IMR-90 (cell line): ENCODE measurements around the gene EML4. TPM values are rescaled to one million over a fixed set of nuclear protein-coding genes. Genes with fewer than 3 reads are reported as not detected.
A peak's percentile ranks its signal among the peaks of the same experiment; 100 is the strongest.

Experiments used
- ATAC-seq: fragments of 200-7000 bp; cut with Tn5 transposase; 2 replicates; pipeline ENCODE4 v1.9.1; 2020; ENCODE audit warnings: low read depth, mild to moderate bottlenecking, moderate library complexity
- BruUV-seq: library from RNA; stranded (reverse); fragments of 400-500 nt; replicated peaks from 2 replicates; lab custom pipeline; 2021; lab: Mats Ljungman, UMichigan
- CTCF ChIA-PET: fragments of 300-600 bp; formaldehyde crosslinking; extraction: SDS; loops from one replicate; lab custom pipeline; 2021; ENCODE audit warnings: antibody characterized with exemption; lab: Yijun Ruan, JAX
- POLR2A ChIA-PET: fragments of 300-600 bp; sonication (Branson Sonifier 250); formaldehyde crosslinking; loops from one replicate; lab custom pipeline; 2022; ENCODE audit warnings: antibody characterized with exemption; ENCODE audit not compliant: unreplicated experiment; lab: Charles Lee
- DNase-seq: peaks from one replicate; pipeline ENCODE4 v3.0.0; 2013
- H2AFZ ChIP-seq: replicated peaks from 2 replicates; pipeline ENCODE3; 2013; ENCODE audit warnings: low read length, mild to moderate bottlenecking; ENCODE audit not compliant: poor library complexity
- H2AK5ac ChIP-seq: 2 replicates; pipeline ENCODE4 v1.6.1; 2013; ENCODE audit warnings: low read depth, low read length, inconsistent platforms
- H2AK9ac ChIP-seq: replicated peaks from 2 replicates; pipeline ENCODE3; 2013; ENCODE audit warnings: mild to moderate bottlenecking, low read depth, low read length, moderate library complexity; ENCODE audit not compliant: poor library complexity
- H2BK120ac ChIP-seq: 2 replicates; pipeline ENCODE4 v1.6.1; 2013; ENCODE audit warnings: low read depth, low read length, inconsistent platforms
- H2BK15ac ChIP-seq: 3 replicates; pipeline ENCODE4 v1.6.1; 2013; ENCODE audit warnings: low read depth, low read length, inconsistent platforms
- H2BK20ac ChIP-seq: 2 replicates; pipeline ENCODE4 v1.6.1; 2013; ENCODE audit warnings: low read depth, mild to moderate bottlenecking, inconsistent platforms, low read length, moderate library complexity
- H2BK5ac ChIP-seq: 2 replicates; pipeline ENCODE4 v1.6.1; 2013; ENCODE audit warnings: mild to moderate bottlenecking, low read depth, low read length, inconsistent platforms; ENCODE audit not compliant: poor library complexity, severe bottlenecking
- H3K14ac ChIP-seq: replicated peaks from 2 replicates; pipeline ENCODE4 v1.6.1; 2013; ENCODE audit warnings: low read depth, low read length, inconsistent platforms
- H3K18ac ChIP-seq: 2 replicates; pipeline ENCODE4 v1.6.1; 2013; ENCODE audit warnings: low read depth, low read length, control low read depth
- H3K23ac ChIP-seq: 2 replicates; pipeline ENCODE4 v1.6.1; 2013; ENCODE audit warnings: low read depth, low read length, inconsistent platforms
- H3K27ac ChIP-seq: 2 replicates; pipeline ENCODE4 v1.5.1; 2013; ENCODE audit warnings: mild to moderate bottlenecking, control low read depth, low read length; ENCODE audit not compliant: insufficient read depth
- H3K27me3 ChIP-seq: 2 replicates; pipeline ENCODE4 v1.6.1; 2013; ENCODE audit warnings: low read length; ENCODE audit not compliant: control insufficient read depth, insufficient read depth
- H3K36me3 ChIP-seq: 2 replicates; pipeline ENCODE4 v1.6.1; 2013; ENCODE audit warnings: low read length, mixed read lengths; ENCODE audit not compliant: control insufficient read depth, insufficient read depth
- H3K4ac ChIP-seq: 2 replicates; pipeline ENCODE4 v1.6.1; 2013; ENCODE audit warnings: low read depth, low read length, inconsistent platforms
- H3K4me1 ChIP-seq: 2 replicates; pipeline ENCODE4 v1.6.1; 2013; ENCODE audit warnings: low read length, mixed read lengths; ENCODE audit not compliant: control insufficient read depth, insufficient read depth
- H3K4me2 ChIP-seq: 2 replicates; pipeline ENCODE4 v1.6.1; 2013; ENCODE audit warnings: low read depth, mild to moderate bottlenecking, control low read depth, low read length, moderate library complexity
- H3K4me3 ChIP-seq: 2 replicates; pipeline ENCODE4 v1.5.1; 2013; ENCODE audit warnings: low read depth, mild to moderate bottlenecking, control low read depth, low read length, moderate library complexity; ENCODE audit not compliant: insufficient read depth
- H3K56ac ChIP-seq: 2 replicates; pipeline ENCODE4 v1.6.1; 2013; ENCODE audit warnings: low read length, inconsistent platforms; ENCODE audit not compliant: insufficient read depth; ENCODE audit errors: extremely low read depth
- H3K79me1 ChIP-seq, 2 experiments: 2 replicates each; pipeline ENCODE4 v1.6.1; 2013; ENCODE audit warnings: low read length in 2 of 2, inconsistent platforms in 1 of 2, low read depth in 1 of 2
- H3K9ac ChIP-seq: 2 replicates; pipeline ENCODE4 v1.6.1; 2013; ENCODE audit warnings: low read depth, low read length, control low read depth
- H3K9me1 ChIP-seq: 2 replicates; pipeline ENCODE4 v1.6.1; 2013; ENCODE audit warnings: low read length, inconsistent platforms; ENCODE audit not compliant: insufficient read depth
- H3K9me3 ChIP-seq: 2 replicates; pipeline ENCODE4 v1.6.1; 2013; ENCODE audit warnings: low read length; ENCODE audit not compliant: control insufficient read depth, insufficient read depth
- H4K20me1 ChIP-seq: 2 replicates; pipeline ENCODE4 v1.6.1; 2013; ENCODE audit warnings: low read length, inconsistent platforms; ENCODE audit not compliant: insufficient read depth
- H4K5ac ChIP-seq: 2 replicates; pipeline ENCODE4 v1.6.1; 2013; ENCODE audit warnings: mild to moderate bottlenecking, low read depth, low read length, control low read depth
- H4K8ac ChIP-seq, 2 experiments: 2 replicates each; pipeline ENCODE4 v1.6.1; 2013; ENCODE audit warnings: low read depth in 2 of 2, low read length in 2 of 2, control low read depth in 1 of 2, inconsistent platforms in 1 of 2
- H4K91ac ChIP-seq: 2 replicates; pipeline ENCODE4 v1.6.1; 2013; ENCODE audit warnings: low read depth, low read length, inconsistent platforms; ENCODE audit not compliant: insufficient read depth
- CEBPB ChIP-seq: IDR thresholded peaks from 2 replicates; pipeline ENCODE4 v1.6.1; 2012; ENCODE audit warnings: low read depth, low read length, improper control_type of control experiment
- CHD1 ChIP-seq: IDR thresholded peaks from 2 replicates; pipeline ENCODE4 v1.6.1; 2012; ENCODE audit warnings: low read depth, low read length, improper control_type of control experiment
- FOS ChIP-seq: fragments of 150-350 bp; IDR thresholded peaks from 2 replicates; pipeline ENCODE4 v1.6.1; 2016; ENCODE audit warnings: low read depth, low read length
- MAZ ChIP-seq: IDR thresholded peaks from 2 replicates; pipeline ENCODE4 v1.6.1; 2012; ENCODE audit warnings: low read depth, mild to moderate bottlenecking, low read length, improper control_type of control experiment, moderate library complexity, borderline replicate concordance
- MXI1 ChIP-seq: IDR thresholded peaks from 2 replicates; pipeline ENCODE4 v1.6.1; 2012; ENCODE audit warnings: low read depth, mild to moderate bottlenecking, low read length, moderate library complexity, borderline replicate concordance
- POLR2A ChIP-seq: IDR thresholded peaks from 2 replicates; pipeline ENCODE4 v1.6.1; 2012; ENCODE audit warnings: mild to moderate bottlenecking, low read depth, low read length
- RAD21 ChIP-seq: IDR thresholded peaks from 2 replicates; pipeline ENCODE4 v1.6.1; 2012; ENCODE audit warnings: low read length, improper control_type of control experiment
- RFX5 ChIP-seq: IDR thresholded peaks from 2 replicates; pipeline ENCODE4 v1.8.0; 2012; ENCODE audit warnings: low read depth, mild to moderate bottlenecking, low read length, moderate library complexity
- SMC3 ChIP-seq: fragments of 150-350 bp; IDR thresholded peaks from 2 replicates; pipeline ENCODE4 v1.6.1; 2016; ENCODE audit warnings: low read depth, mild to moderate bottlenecking, antibody characterized with exemption, low read length, moderate library complexity
- WGBS, 2 experiments: methylation state at CpG; one replicate each; pipeline versions ENCODE4 v1.1.5 to v1.1.7; 2013; ENCODE audit warnings: missing lambda C conversion rate in 2 of 2; ENCODE audit not compliant: insufficient read length in 1 of 2; ENCODE audit errors: extremely low coverage in 2 of 2; 5-methylcytosine and 5-hydroxymethylcytosine counted together
- dilution Hi-C: fragments of 300-500 bp; cut with HindIII; formaldehyde crosslinking; loops from one replicate; pipeline ENCODE4 v1.14.3; 2018; ENCODE audit warnings: low sequenced_read_pairs; ENCODE audit not compliant: unreplicated experiment
- in situ Hi-C: fragments of 300-500 bp; cut with MboI; formaldehyde crosslinking; loops from 3 replicates; pipeline ENCODE4 v1.14.3; 2019; ENCODE audit warnings: low sequenced_read_pairs, inconsistent platforms, mixed read lengths
- intact Hi-C: fragments of 100-400 bp; cut with micrococcal nuclease; formaldehyde crosslinking; loops from 2 replicates; pipeline ENCODE4 v1.10.0; 2022
- polyA plus RNA-seq, 3 experiments: library from polyadenylated mRNA; depleted of rRNA; stranded (reverse); fragments of >200 nt; gene quantifications; 2 replicates each; pipeline ENCODE4 v1.2.3, GENCODE V29; 2012; ENCODE audit warnings: low replicate concordance in 1 of 3
- total RNA-seq: library from RNA; depleted of rRNA; stranded (reverse); fragments of >200 nt; gene quantifications from 2 replicates; pipeline ENCODE4 v1.2.3, GENCODE V29; 2012
- TF ChIP-seq, protein P1 (sequence below): fragments of 150-350 bp; IDR thresholded peaks from 2 replicates; pipeline ENCODE4 v1.6.1; 2017; ENCODE audit warnings: mild to moderate bottlenecking, antibody characterized with exemption, low read length, low read depth

The EML4 gene
- total and polyA plus RNA-seq, 2 of the 4 experiments (the other 2 are of a cell fraction): 29.7 to 73.7 TPM

DNA sequence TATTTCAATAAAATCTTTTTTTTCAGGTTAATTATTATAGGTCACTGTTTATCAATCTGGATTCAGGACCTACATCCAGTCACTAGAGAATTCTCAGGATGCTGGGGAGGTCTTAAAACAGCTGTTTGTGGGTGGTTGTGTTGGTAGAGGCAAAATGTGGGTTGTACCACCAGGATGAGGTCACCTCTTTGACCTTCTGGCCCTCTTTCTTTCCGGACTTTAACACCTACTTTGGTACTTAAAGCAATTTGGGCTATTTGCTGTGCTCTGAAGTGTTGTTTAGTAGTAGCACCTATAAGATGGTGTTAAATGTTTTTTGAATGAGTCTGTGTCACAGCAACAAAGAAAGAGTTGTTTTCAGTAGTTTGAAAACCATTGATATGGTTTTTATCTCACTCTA lies 14.6 kb downstream of the EML4 start:
- intact Hi-C loops (no loop called here), in situ Hi-C loops (no loop called here), dilution Hi-C loops (no loop called here)
- H2BK120ac ChIP-seq: no peak overlapping the region
- H3K27me3 ChIP-seq: no peaks in the 10 kb centered on the region
- no peak overlapping the region for H2BK15ac ChIP-seq
- H3K79me1 ChIP-seq: peaks cover 18 to 70% of the 10 kb centered on the region in 2 experiments
- H2BK5ac ChIP-seq: no peak overlapping the region
- H2AFZ ChIP-seq: no peak overlapping the region
- no peak overlapping the region for H3K4me2 ChIP-seq
- H2AK9ac ChIP-seq: no peak overlapping the region
- no peak overlapping the region for H4K91ac ChIP-seq
- peaks cover 15% of the 10 kb centered on the region for H3K4me1 ChIP-seq
- ChIA-PET POLR2A (no interaction called here), CTCF (interaction anchor here (0.6 kb wide), 1 partner anchor 163 kb away, joined by 4 read pairs; no protein-coding TSS in a partner anchor)
- no peak overlapping the region for H4K8ac ChIP-seq
- peaks cover 10% of the 10 kb centered on the region; the same call in 1 of the 2 replicates for H4K20me1 ChIP-seq
- H3K14ac ChIP-seq: 0 out of 2 replicates have a peak overlapping the region, but pooled peaks have one; percentile 37
- H3K23ac ChIP-seq: no peak overlapping the region
- H3K4ac ChIP-seq: no peak overlapping the region
- peaks cover 4% of the 10 kb centered on the region for H3K9me1 ChIP-seq
- no peak for TF ChIP-seq RAD21
- no peak for TF ChIP-seq RFX5
- TF ChIP-seq CEBPB: no peak
- no peak for TF ChIP-seq CHD1
- TF ChIP-seq POLR2A: no peak
- TF ChIP-seq, protein P1, sequence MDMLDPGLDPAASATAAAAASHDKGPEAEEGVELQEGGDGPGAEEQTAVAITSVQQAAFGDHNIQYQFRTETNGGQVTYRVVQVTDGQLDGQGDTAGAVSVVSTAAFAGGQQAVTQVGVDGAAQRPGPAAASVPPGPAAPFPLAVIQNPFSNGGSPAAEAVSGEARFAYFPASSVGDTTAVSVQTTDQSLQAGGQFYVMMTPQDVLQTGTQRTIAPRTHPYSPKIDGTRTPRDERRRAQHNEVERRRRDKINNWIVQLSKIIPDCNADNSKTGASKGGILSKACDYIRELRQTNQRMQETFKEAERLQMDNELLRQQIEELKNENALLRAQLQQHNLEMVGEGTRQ: no peak
- no peak for TF ChIP-seq MAZ
- no peak for TF ChIP-seq FOS
- no peak for TF ChIP-seq MXI1
- no peak for TF ChIP-seq SMC3
- WGBS, 2 experiments: no CpG with 5 or more reads among the region's 1 CpG
- H3K36me3 ChIP-seq: peaks cover 1% of the 10 kb centered on the region; the same call in 1 of the 2 replicates
- H2BK20ac ChIP-seq: no peak overlapping the region
- no peak overlapping the region for H3K4me3 ChIP-seq
- DNase-seq (no peak), ATAC-seq (no peak)
- no peak overlapping the region for H3K9ac ChIP-seq
- no peak overlapping the region for H3K56ac ChIP-seq
- peak overlapping the region; percentile 72; the same call in 1 of the 2 replicates for H4K5ac ChIP-seq
- BruUV-seq: no TSS peak
- peak overlapping the region; percentile 87; the same call in 1 of the 2 replicates for H3K18ac ChIP-seq
- no peaks in the 10 kb centered on the region for H3K9me3 ChIP-seq
- H3K27ac ChIP-seq: no peak overlapping the region
- no peak overlapping the region for H2AK5ac ChIP-seq
